ENCODE data around the gene IFNL2.
"Not testable (repeated sequence)": the region's sequence is repeated elsewhere in the genome, so short reads cannot be mapped to it uniquely, and the experiment has no call there.

GRCh38 chr19:39309305-39309670 is 41.1 kb downstream of the IFNL2 start:
- TF ChIP-seq, protein P1, sequence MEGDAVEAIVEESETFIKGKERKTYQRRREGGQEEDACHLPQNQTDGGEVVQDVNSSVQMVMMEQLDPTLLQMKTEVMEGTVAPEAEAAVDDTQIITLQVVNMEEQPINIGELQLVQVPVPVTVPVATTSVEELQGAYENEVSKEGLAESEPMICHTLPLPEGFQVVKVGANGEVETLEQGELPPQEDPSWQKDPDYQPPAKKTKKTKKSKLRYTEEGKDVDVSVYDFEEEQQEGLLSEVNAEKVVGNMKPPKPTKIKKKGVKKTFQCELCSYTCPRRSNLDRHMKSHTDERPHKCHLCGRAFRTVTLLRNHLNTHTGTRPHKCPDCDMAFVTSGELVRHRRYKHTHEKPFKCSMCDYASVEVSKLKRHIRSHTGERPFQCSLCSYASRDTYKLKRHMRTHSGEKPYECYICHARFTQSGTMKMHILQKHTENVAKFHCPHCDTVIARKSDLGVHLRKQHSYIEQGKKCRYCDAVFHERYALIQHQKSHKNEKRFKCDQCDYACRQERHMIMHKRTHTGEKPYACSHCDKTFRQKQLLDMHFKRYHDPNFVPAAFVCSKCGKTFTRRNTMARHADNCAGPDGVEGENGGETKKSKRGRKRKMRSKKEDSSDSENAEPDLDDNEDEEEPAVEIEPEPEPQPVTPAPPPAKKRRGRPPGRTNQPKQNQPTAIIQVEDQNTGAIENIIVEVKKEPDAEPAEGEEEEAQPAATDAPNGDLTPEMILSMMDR (conservative IDR thresholded peaks at IDR 0.05) = not testable (repeated sequence)
- not testable (repeated sequence) for TF ChIP-seq ZFX (IDR thresholded peaks at IDR 0.05)

Data from C4-2B (cell line).